H1 (cell line): ENCODE data around the gene STAC2. TPM values are rescaled to one million over a fixed set of nuclear protein-coding genes. Genes with fewer than 3 reads are reported as not detected.

Source experiments
- CTCF ChIA-PET: fragments of 300-600 bp; sonication (Branson Sonifier 250); formaldehyde crosslinking; loops from one replicate; lab custom pipeline; 2021; ENCODE audit not compliant: partially characterized antibody; lab: Charles Lee
- POLR2A ChIA-PET: fragments of 300-600 bp; sonication (Branson Sonifier 250); formaldehyde crosslinking; loops from one replicate; lab custom pipeline; 2021; ENCODE audit warnings: inconsistent platforms; ENCODE audit not compliant: partially characterized antibody; lab: Charles Lee
- DNase-seq, 2 experiments: peaks; one replicate each; pipeline versions ENCODE4 v3.0.0 to v3.0.0-alpha.2; 2010 to 2022; ENCODE audit warnings: low spot score in 2 of 2, low read depth in 1 of 2, mixed read lengths in 1 of 2
- FAIRE-seq: peaks from 2 replicates; lab custom pipeline; 2011; peaks lifted over from hg19 to GRCh38; lab: Jason Lieb, UNC
- H2AFZ ChIP-seq: 2 replicates; pipeline ENCODE4 v1.8.1; 2012; ENCODE audit warnings: low read length, inconsistent platforms
- H2AK5ac ChIP-seq: 2 replicates; pipeline ENCODE4 v1.6.1; 2013; ENCODE audit warnings: low read depth, low read length
- H2BK120ac ChIP-seq: replicated peaks from 2 replicates; pipeline ENCODE3; 2013; ENCODE audit warnings: low read depth, low read length, inconsistent platforms
- H2BK12ac ChIP-seq: 2 replicates; pipeline ENCODE4 v1.6.1; 2013; ENCODE audit warnings: low read depth, low read length
- H2BK15ac ChIP-seq: 2 replicates; pipeline ENCODE4 v1.6.1; 2013; ENCODE audit warnings: low read length
- H2BK20ac ChIP-seq: 2 replicates; pipeline ENCODE4 v1.6.1; 2013; ENCODE audit warnings: low read length
- H2BK5ac ChIP-seq: 2 replicates; pipeline ENCODE4 v1.6.1; 2013; ENCODE audit warnings: low read depth, low read length
- H3K14ac ChIP-seq: 2 replicates; pipeline ENCODE4 v1.6.1; 2013; ENCODE audit warnings: inconsistent platforms; ENCODE audit not compliant: insufficient read length
- H3K18ac ChIP-seq: 2 replicates; pipeline ENCODE4 v1.6.1; 2013; ENCODE audit warnings: low read length; ENCODE audit errors: extremely low read depth
- H3K23ac ChIP-seq: 2 replicates; pipeline ENCODE4 v1.6.1; 2013; ENCODE audit warnings: inconsistent platforms; ENCODE audit not compliant: insufficient read length
- H3K23me2 ChIP-seq: 2 replicates; pipeline ENCODE4 v1.6.1; 2013; ENCODE audit warnings: low read depth, low read length
- H3K27ac ChIP-seq: 2 replicates; pipeline ENCODE4 v1.6.1; 2011; ENCODE audit warnings: low read depth, low read length, inconsistent platforms
- H3K27me3 ChIP-seq, 4 experiments: replicated peaks in 1 of 4; 1 replicate in 1 of 4; 2 replicates in 3 of 4; pipeline versions ENCODE4 v1.6.1 to v1.8.1; 2011 to 2013; ENCODE audit warnings: low read length in 3 of 4, mild to moderate bottlenecking in 3 of 4, inconsistent platforms in 2 of 4, mixed read lengths in 2 of 4, moderate library complexity in 1 of 4; ENCODE audit not compliant: control insufficient read depth in 3 of 4, insufficient read depth in 3 of 4; ENCODE audit errors: extremely low read depth in 1 of 4
- H3K36me3 ChIP-seq, 4 experiments: 2 replicates each; pipeline versions ENCODE4 v1.6.1 to v1.8.1; 2011 to 2013; ENCODE audit warnings: mild to moderate bottlenecking in 4 of 4, low read length in 3 of 4, moderate library complexity in 2 of 4, control low read depth in 1 of 4, inconsistent platforms in 1 of 4; ENCODE audit not compliant: insufficient read depth in 4 of 4, control insufficient read depth in 2 of 4
- H3K4ac ChIP-seq: replicated peaks from 2 replicates; pipeline ENCODE3; 2013; ENCODE audit warnings: low read length, low read depth, mixed read lengths, inconsistent platforms; ENCODE audit not compliant: insufficient read length
- H3K4me1 ChIP-seq, 4 experiments: replicated peaks in 1 of 4; 1 replicate in 1 of 4; 2 replicates in 3 of 4; pipeline versions ENCODE4 v1.6.1 to v1.8.1; 2011 to 2013; ENCODE audit warnings: low read length in 3 of 4, inconsistent platforms in 2 of 4, mixed read lengths in 1 of 4; ENCODE audit not compliant: insufficient read depth in 4 of 4, control insufficient read depth in 3 of 4
- H3K4me2 ChIP-seq, 2 experiments: 2 replicates each; pipeline versions ENCODE4 v1.6.1 to v1.8.1; 2011 to 2013; ENCODE audit warnings: low read depth in 2 of 2, low read length in 2 of 2, control low read depth in 1 of 2, inconsistent platforms in 1 of 2, mild to moderate bottlenecking in 1 of 2; ENCODE audit not compliant: insufficient read depth in 1 of 2
- H3K4me3 ChIP-seq, 4 experiments: fragments of 200-600, 300-600 bp in 1 of 4; sonication (generic), shearing (Covaris generic), sonication (Bioruptor Twin) in 1 of 4; 2 replicates each; pipeline versions ENCODE4 v1.5.1 to v1.8.1; 2011 to 2016; ENCODE audit warnings: low read length in 4 of 4, low read depth in 3 of 4, control low read depth in 2 of 4, inconsistent platforms in 2 of 4, mild to moderate bottlenecking in 2 of 4, mixed read lengths in 1 of 4, moderate library complexity in 1 of 4; ENCODE audit not compliant: insufficient read depth in 2 of 4; ENCODE audit errors: extremely low read depth in 1 of 4
- H3K56ac ChIP-seq: replicated peaks from 2 replicates; pipeline ENCODE3; 2013; ENCODE audit warnings: low read depth, mild to moderate bottlenecking, mixed read lengths, low read length, inconsistent platforms; ENCODE audit not compliant: insufficient read length
- H3K79me1 ChIP-seq: 2 replicates; pipeline ENCODE4 v1.6.1; 2013; ENCODE audit warnings: low read depth, low read length, control low read depth
- H3K79me2 ChIP-seq, 2 experiments: 2 replicates each; pipeline versions ENCODE4 v1.6.1 to v1.8.1; 2012 to 2013; ENCODE audit warnings: low read length in 2 of 2, mild to moderate bottlenecking in 2 of 2, inconsistent platforms in 1 of 2; ENCODE audit not compliant: insufficient read depth in 2 of 2, control insufficient read depth in 1 of 2
- H3K9ac ChIP-seq, 4 experiments: replicated peaks in 1 of 4; 1 replicate in 1 of 4; 2 replicates in 3 of 4; pipeline versions ENCODE4 v1.6.1 to v1.8.1; 2011 to 2013; ENCODE audit warnings: low read depth in 3 of 4, low read length in 3 of 4, control low read depth in 2 of 4, mild to moderate bottlenecking in 2 of 4, moderate library complexity in 2 of 4, inconsistent platforms in 1 of 4; ENCODE audit errors: extremely low read depth in 1 of 4
- H3K9me3 ChIP-seq, 2 experiments: 2 replicates each; pipeline versions ENCODE4 v1.6.1 to v1.8.1; 2012 to 2013; ENCODE audit warnings: mild to moderate bottlenecking in 2 of 2, moderate library complexity in 2 of 2, control low read depth in 1 of 2, inconsistent platforms in 1 of 2, low read depth in 1 of 2, low read length in 1 of 2, mixed read lengths in 1 of 2; ENCODE audit not compliant: insufficient read depth in 2 of 2
- H4K20me1 ChIP-seq, 2 experiments: replicated peaks in 1 of 2; 2 replicates each; pipeline versions ENCODE3 to v1.8.1; 2011 to 2013; ENCODE audit warnings: inconsistent platforms in 2 of 2, low read length in 2 of 2, mild to moderate bottlenecking in 1 of 2; ENCODE audit not compliant: insufficient read depth in 2 of 2, control insufficient read depth in 1 of 2
- H4K5ac ChIP-seq: 2 replicates; pipeline ENCODE4 v1.6.1; 2013; ENCODE audit warnings: low read length, low read depth, mixed read lengths, inconsistent platforms; ENCODE audit not compliant: insufficient read length
- H4K8ac ChIP-seq: 2 replicates; pipeline ENCODE4 v1.8.0; 2013; ENCODE audit warnings: mild to moderate bottlenecking, moderate library complexity, low read length, inconsistent platforms; ENCODE audit not compliant: insufficient read depth; ENCODE audit errors: extremely low read depth
- H4K91ac ChIP-seq: replicated peaks from 2 replicates; pipeline ENCODE3; 2013; ENCODE audit warnings: low read length, mixed read lengths, inconsistent platforms; ENCODE audit not compliant: insufficient read length
- CEBPB ChIP-seq: IDR thresholded peaks from 2 replicates; pipeline ENCODE4 v1.6.1; 2012; ENCODE audit warnings: low read depth, low read length
- RAD21 ChIP-seq, 2 experiments: IDR thresholded peaks in 1 of 2; conservative IDR thresholded peaks in 1 of 2; 2 replicates each; pipeline ENCODE4 v1.6.1; 2011; ENCODE audit warnings: low read depth in 2 of 2, low read length in 2 of 2, improper control_type of control experiment in 1 of 2, inconsistent platforms in 1 of 2, mild to moderate bottlenecking in 1 of 2, moderate library complexity in 1 of 2
- RFX5 ChIP-seq: IDR thresholded peaks from 2 replicates; pipeline ENCODE4 v1.6.1; 2011; ENCODE audit warnings: low read depth, low read length, improper control_type of control experiment, borderline replicate concordance
- WGBS, 2 experiments: shearing (Covaris generic) in 1 of 2; methylation state at CpG; one replicate each; pipeline versions ENCODE4 v1.1.6 to v1.1.7; 2013 to 2015; ENCODE audit warnings: low lambda C conversion rate in 2 of 2, mixed read lengths in 2 of 2, inconsistent platforms in 1 of 2, low coverage in 1 of 2, missing lambda C conversion rate in 1 of 2; ENCODE audit not compliant: insufficient replicate concordance in 2 of 2, insufficient coverage in 1 of 2, insufficient read length in 1 of 2; ENCODE audit errors: extremely low coverage in 1 of 2, missing lambda C conversion rate in 1 of 2; 5-methylcytosine and 5-hydroxymethylcytosine counted together
- polyA plus RNA-seq, 7 experiments: library from polyadenylated mRNA; depleted of rRNA in 3 of 7; stranded (reverse) in 5 of 7; unstranded in 2 of 7; fragments of >200 nt in 5 of 7; fragments of 200-250 nt in 2 of 7; gene quantifications; 1 replicate in 5 of 7; 2 replicates in 1 of 7; 4 replicates in 1 of 7; pipeline versions ENCODE4 v1.2.1 to v1.2.3, GENCODE V29; 2011 to 2013; ENCODE audit warnings: missing spikeins in 2 of 7, mixed read lengths in 2 of 7
- total RNA-seq: library from RNA; stranded (reverse); fragmentation: NEBNext Ultra II Directional; extraction: Animal tissue kit (Norgen Biotek cat#: 25700); gene quantifications from 2 replicates; pipeline ENCODE4 v1.2.1, GENCODE V29; 2021
- TF ChIP-seq, protein P1 (sequence below), 3 experiments: IDR thresholded peaks; 1 replicate in 2 of 3; 2 replicates in 1 of 3; pipeline versions ENCODE4 v1.5.1 to v1.6.1; 2011; ENCODE audit warnings: low read length in 3 of 3, mild to moderate bottlenecking in 3 of 3, inconsistent platforms in 2 of 3, low read depth in 1 of 3, moderate library complexity in 1 of 3; ENCODE audit not compliant: insufficient read depth in 1 of 3; ENCODE audit errors: control extremely low read depth in 1 of 3

The STAC2 gene
- total and polyA plus RNA-seq, 2 of the 8 experiments (the other 6 are each of a cell fraction or from before 2014, with no cell fraction given): 1.5 to 6.0 TPM

DNA sequence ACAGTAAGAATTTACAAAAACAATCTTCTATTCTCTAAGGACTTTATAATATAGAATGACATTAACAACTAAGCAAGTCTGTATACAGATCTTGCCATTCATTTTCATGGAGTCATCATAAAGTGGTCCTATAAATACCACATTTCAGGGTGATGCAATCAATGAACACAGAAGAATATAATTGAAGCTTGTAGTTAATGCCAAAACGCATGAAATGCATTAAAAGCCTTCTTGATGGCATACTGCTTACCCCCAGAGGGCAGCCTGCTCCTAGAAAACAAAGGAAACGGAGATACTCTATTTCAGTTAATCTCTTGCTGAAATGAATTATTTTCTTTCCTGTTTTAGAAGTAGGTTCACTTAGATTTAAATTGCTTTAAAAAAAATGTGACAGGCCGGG lies 45.2 kb upstream of the STAC2 start:
- no peaks in the 10 kb centered on the region for H3K9me3 ChIP-seq
- no peak overlapping the region for H2BK20ac ChIP-seq
- H3K27ac ChIP-seq: no peak overlapping the region
- no peaks in the 10 kb centered on the region for H4K20me1 ChIP-seq
- H3K4ac ChIP-seq: no peak overlapping the region
- H3K14ac ChIP-seq: no peak overlapping the region
- FAIRE-seq: no peak
- no peaks in the 10 kb centered on the region for H3K79me1 ChIP-seq
- H3K4me1 ChIP-seq: no peaks in the 10 kb centered on the region
- H4K8ac ChIP-seq: no peak overlapping the region
- no peak overlapping the region for H2BK12ac ChIP-seq
- no peak overlapping the region for H4K91ac ChIP-seq
- ChIA-PET CTCF (interaction anchor here (0.6 to 2.2 kb wide), 11 partner anchors 10 to 132 kb away, joined by 3 to 6 read pairs (median 3); no protein-coding TSS in a partner anchor), POLR2A (no interaction called here)
- no peak overlapping the region for H2BK5ac ChIP-seq
- no peak overlapping the region for H3K4me3 ChIP-seq
- 71% methylated on average over 3 of the region's 3 CpGs; no CpG with 5 or more reads in 1 of the 2 experiments for WGBS, 2 experiments
- no peak overlapping the region for H2AFZ ChIP-seq
- DNase-seq: no peak
- no peak overlapping the region for H3K23ac ChIP-seq
- H3K4me2 ChIP-seq: no peak overlapping the region
- no peak overlapping the region for H2BK120ac ChIP-seq
- H3K9ac ChIP-seq: no peak overlapping the region
- TF ChIP-seq, protein P1, sequence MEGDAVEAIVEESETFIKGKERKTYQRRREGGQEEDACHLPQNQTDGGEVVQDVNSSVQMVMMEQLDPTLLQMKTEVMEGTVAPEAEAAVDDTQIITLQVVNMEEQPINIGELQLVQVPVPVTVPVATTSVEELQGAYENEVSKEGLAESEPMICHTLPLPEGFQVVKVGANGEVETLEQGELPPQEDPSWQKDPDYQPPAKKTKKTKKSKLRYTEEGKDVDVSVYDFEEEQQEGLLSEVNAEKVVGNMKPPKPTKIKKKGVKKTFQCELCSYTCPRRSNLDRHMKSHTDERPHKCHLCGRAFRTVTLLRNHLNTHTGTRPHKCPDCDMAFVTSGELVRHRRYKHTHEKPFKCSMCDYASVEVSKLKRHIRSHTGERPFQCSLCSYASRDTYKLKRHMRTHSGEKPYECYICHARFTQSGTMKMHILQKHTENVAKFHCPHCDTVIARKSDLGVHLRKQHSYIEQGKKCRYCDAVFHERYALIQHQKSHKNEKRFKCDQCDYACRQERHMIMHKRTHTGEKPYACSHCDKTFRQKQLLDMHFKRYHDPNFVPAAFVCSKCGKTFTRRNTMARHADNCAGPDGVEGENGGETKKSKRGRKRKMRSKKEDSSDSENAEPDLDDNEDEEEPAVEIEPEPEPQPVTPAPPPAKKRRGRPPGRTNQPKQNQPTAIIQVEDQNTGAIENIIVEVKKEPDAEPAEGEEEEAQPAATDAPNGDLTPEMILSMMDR (IDR thresholded peaks at IDR 0.05; ENCODE audit: control extremely low read depth in 1 of 3, insufficient read depth in 1 of 3, low read depth in 1 of 3, low read length in 3 of 3): peak in 1 of 3 experiments; percentile 36; a peak in 1 of 4 replicates
- no peak for TF ChIP-seq RFX5
- TF ChIP-seq CEBPB: peak; percentile 28; the same call in 1 of the 2 replicates
- TF ChIP-seq RAD21 (IDR thresholded peaks at IDR 0.05 in 1 of 2, conservative IDR thresholded peaks at IDR 0.05 in 1 of 2; ENCODE audit: low read depth in 2 of 2, low read length in 2 of 2): peak; percentile 56 to 58
- H2AK5ac ChIP-seq: no peak overlapping the region
- no peak overlapping the region for H4K5ac ChIP-seq
- H3K79me2 ChIP-seq: no peaks in the 10 kb centered on the region
- no peak overlapping the region for H3K56ac ChIP-seq
- H3K36me3 ChIP-seq: peaks cover 0 to 10% (median 0%) of the 10 kb centered on the region in 4 experiments; a peak in 2 of 8 replicates
- no peak overlapping the region for H2BK15ac ChIP-seq
- H3K23me2 ChIP-seq: no peaks in the 10 kb centered on the region
- no peaks in the 10 kb centered on the region for H3K27me3 ChIP-seq
- H3K18ac ChIP-seq: no peak overlapping the region
